IMR-90 (cell line): ENCODE data around the gene UMOD. TPM values are rescaled to one million over a fixed set of nuclear protein-coding genes. Genes with fewer than 3 reads are reported as not detected.

Source experiments
- ATAC-seq: fragments of 200-7000 bp; cut with Tn5 transposase; 2 replicates; pipeline ENCODE4 v1.9.1; 2020; ENCODE audit warnings: low read depth, mild to moderate bottlenecking, moderate library complexity
- BruUV-seq: library from RNA; stranded (reverse); fragments of 400-500 nt; replicated peaks from 2 replicates; lab custom pipeline; 2021; lab: Mats Ljungman, UMichigan
- CTCF ChIA-PET: fragments of 300-600 bp; formaldehyde crosslinking; extraction: SDS; loops from one replicate; lab custom pipeline; 2021; ENCODE audit warnings: antibody characterized with exemption; lab: Yijun Ruan, JAX
- POLR2A ChIA-PET: fragments of 300-600 bp; sonication (Branson Sonifier 250); formaldehyde crosslinking; loops from one replicate; lab custom pipeline; 2022; ENCODE audit warnings: antibody characterized with exemption; ENCODE audit not compliant: unreplicated experiment; lab: Charles Lee
- DNase-seq: peaks from one replicate; pipeline ENCODE4 v3.0.0; 2013
- H2AFZ ChIP-seq: replicated peaks from 2 replicates; pipeline ENCODE3; 2013; ENCODE audit warnings: low read length, mild to moderate bottlenecking; ENCODE audit not compliant: poor library complexity
- H2AK5ac ChIP-seq: 2 replicates; pipeline ENCODE4 v1.6.1; 2013; ENCODE audit warnings: low read depth, low read length, inconsistent platforms
- H2AK9ac ChIP-seq: replicated peaks from 2 replicates; pipeline ENCODE3; 2013; ENCODE audit warnings: mild to moderate bottlenecking, low read depth, low read length, moderate library complexity; ENCODE audit not compliant: poor library complexity
- H2BK120ac ChIP-seq: 2 replicates; pipeline ENCODE4 v1.6.1; 2013; ENCODE audit warnings: low read depth, low read length, inconsistent platforms
- H2BK15ac ChIP-seq: 3 replicates; pipeline ENCODE4 v1.6.1; 2013; ENCODE audit warnings: low read depth, low read length, inconsistent platforms
- H2BK20ac ChIP-seq: 2 replicates; pipeline ENCODE4 v1.6.1; 2013; ENCODE audit warnings: low read depth, mild to moderate bottlenecking, inconsistent platforms, low read length, moderate library complexity
- H2BK5ac ChIP-seq: 2 replicates; pipeline ENCODE4 v1.6.1; 2013; ENCODE audit warnings: mild to moderate bottlenecking, low read depth, low read length, inconsistent platforms; ENCODE audit not compliant: poor library complexity, severe bottlenecking
- H3K14ac ChIP-seq: replicated peaks from 2 replicates; pipeline ENCODE4 v1.6.1; 2013; ENCODE audit warnings: low read depth, low read length, inconsistent platforms
- H3K18ac ChIP-seq: 2 replicates; pipeline ENCODE4 v1.6.1; 2013; ENCODE audit warnings: low read depth, low read length, control low read depth
- H3K23ac ChIP-seq: 2 replicates; pipeline ENCODE4 v1.6.1; 2013; ENCODE audit warnings: low read depth, low read length, inconsistent platforms
- H3K27ac ChIP-seq: 2 replicates; pipeline ENCODE4 v1.5.1; 2013; ENCODE audit warnings: mild to moderate bottlenecking, control low read depth, low read length; ENCODE audit not compliant: insufficient read depth
- H3K27me3 ChIP-seq: 2 replicates; pipeline ENCODE4 v1.6.1; 2013; ENCODE audit warnings: low read length; ENCODE audit not compliant: control insufficient read depth, insufficient read depth
- H3K36me3 ChIP-seq: 2 replicates; pipeline ENCODE4 v1.6.1; 2013; ENCODE audit warnings: low read length, mixed read lengths; ENCODE audit not compliant: control insufficient read depth, insufficient read depth
- H3K4ac ChIP-seq: 2 replicates; pipeline ENCODE4 v1.6.1; 2013; ENCODE audit warnings: low read depth, low read length, inconsistent platforms
- H3K4me1 ChIP-seq: 2 replicates; pipeline ENCODE4 v1.6.1; 2013; ENCODE audit warnings: low read length, mixed read lengths; ENCODE audit not compliant: control insufficient read depth, insufficient read depth
- H3K4me2 ChIP-seq: 2 replicates; pipeline ENCODE4 v1.6.1; 2013; ENCODE audit warnings: low read depth, mild to moderate bottlenecking, control low read depth, low read length, moderate library complexity
- H3K4me3 ChIP-seq: 2 replicates; pipeline ENCODE4 v1.5.1; 2013; ENCODE audit warnings: low read depth, mild to moderate bottlenecking, control low read depth, low read length, moderate library complexity; ENCODE audit not compliant: insufficient read depth
- H3K56ac ChIP-seq: 2 replicates; pipeline ENCODE4 v1.6.1; 2013; ENCODE audit warnings: low read length, inconsistent platforms; ENCODE audit not compliant: insufficient read depth; ENCODE audit errors: extremely low read depth
- H3K79me1 ChIP-seq, 2 experiments: 2 replicates each; pipeline ENCODE4 v1.6.1; 2013; ENCODE audit warnings: low read length in 2 of 2, inconsistent platforms in 1 of 2, low read depth in 1 of 2
- H3K9ac ChIP-seq: 2 replicates; pipeline ENCODE4 v1.6.1; 2013; ENCODE audit warnings: low read depth, low read length, control low read depth
- H3K9me1 ChIP-seq: 2 replicates; pipeline ENCODE4 v1.6.1; 2013; ENCODE audit warnings: low read length, inconsistent platforms; ENCODE audit not compliant: insufficient read depth
- H3K9me3 ChIP-seq: 2 replicates; pipeline ENCODE4 v1.6.1; 2013; ENCODE audit warnings: low read length; ENCODE audit not compliant: control insufficient read depth, insufficient read depth
- H4K20me1 ChIP-seq: 2 replicates; pipeline ENCODE4 v1.6.1; 2013; ENCODE audit warnings: low read length, inconsistent platforms; ENCODE audit not compliant: insufficient read depth
- H4K5ac ChIP-seq: 2 replicates; pipeline ENCODE4 v1.6.1; 2013; ENCODE audit warnings: mild to moderate bottlenecking, low read depth, low read length, control low read depth
- H4K8ac ChIP-seq, 2 experiments: 2 replicates each; pipeline ENCODE4 v1.6.1; 2013; ENCODE audit warnings: low read depth in 2 of 2, low read length in 2 of 2, control low read depth in 1 of 2, inconsistent platforms in 1 of 2
- H4K91ac ChIP-seq: 2 replicates; pipeline ENCODE4 v1.6.1; 2013; ENCODE audit warnings: low read depth, low read length, inconsistent platforms; ENCODE audit not compliant: insufficient read depth
- BHLHE40 ChIP-seq: fragments of 150-350 bp; IDR thresholded peaks from 2 replicates; pipeline ENCODE4 v1.6.1; 2016; ENCODE audit warnings: mild to moderate bottlenecking, low read depth, low read length
- CEBPB ChIP-seq: IDR thresholded peaks from 2 replicates; pipeline ENCODE4 v1.6.1; 2012; ENCODE audit warnings: low read depth, low read length, improper control_type of control experiment
- CHD1 ChIP-seq: IDR thresholded peaks from 2 replicates; pipeline ENCODE4 v1.6.1; 2012; ENCODE audit warnings: low read depth, low read length, improper control_type of control experiment
- CTCF ChIP-seq: conservative IDR thresholded peaks from 2 replicates; pipeline ENCODE4 v1.5.1; 2012; ENCODE audit warnings: mild to moderate bottlenecking, low read depth, low read length, improper control_type of control experiment
- ELK1 ChIP-seq: fragments of 150-350 bp; IDR thresholded peaks from 2 replicates; pipeline ENCODE4 v1.6.1; 2016; ENCODE audit warnings: low read depth, mild to moderate bottlenecking, low read length, moderate library complexity, borderline replicate concordance
- FOS ChIP-seq: fragments of 150-350 bp; IDR thresholded peaks from 2 replicates; pipeline ENCODE4 v1.6.1; 2016; ENCODE audit warnings: low read depth, low read length
- MAFK ChIP-seq: IDR thresholded peaks from 2 replicates; pipeline ENCODE4 v1.6.1; 2012; ENCODE audit warnings: low read depth, low read length, improper control_type of control experiment
- MAZ ChIP-seq: IDR thresholded peaks from 2 replicates; pipeline ENCODE4 v1.6.1; 2012; ENCODE audit warnings: low read depth, mild to moderate bottlenecking, low read length, improper control_type of control experiment, moderate library complexity, borderline replicate concordance
- MXI1 ChIP-seq: IDR thresholded peaks from 2 replicates; pipeline ENCODE4 v1.6.1; 2012; ENCODE audit warnings: low read depth, mild to moderate bottlenecking, low read length, moderate library complexity, borderline replicate concordance
- NFE2L2 ChIP-seq: fragments of 150-350 bp; IDR thresholded peaks from 2 replicates; pipeline ENCODE4 v1.6.1; 2016; ENCODE audit warnings: low read depth, mild to moderate bottlenecking, low read length
- POLR2A ChIP-seq: IDR thresholded peaks from 2 replicates; pipeline ENCODE4 v1.6.1; 2012; ENCODE audit warnings: mild to moderate bottlenecking, low read depth, low read length
- RAD21 ChIP-seq: IDR thresholded peaks from 2 replicates; pipeline ENCODE4 v1.6.1; 2012; ENCODE audit warnings: low read length, improper control_type of control experiment
- RCOR1 ChIP-seq: IDR thresholded peaks from 2 replicates; pipeline ENCODE4 v1.6.1; 2012; ENCODE audit warnings: mild to moderate bottlenecking, low read length, improper control_type of control experiment; ENCODE audit not compliant: insufficient replicate concordance
- RFX5 ChIP-seq: IDR thresholded peaks from 2 replicates; pipeline ENCODE4 v1.8.0; 2012; ENCODE audit warnings: low read depth, mild to moderate bottlenecking, low read length, moderate library complexity
- SMC3 ChIP-seq: fragments of 150-350 bp; IDR thresholded peaks from 2 replicates; pipeline ENCODE4 v1.6.1; 2016; ENCODE audit warnings: low read depth, mild to moderate bottlenecking, antibody characterized with exemption, low read length, moderate library complexity
- USF2 ChIP-seq: fragments of 150-350 bp; IDR thresholded peaks from 2 replicates; pipeline ENCODE4 v1.6.1; 2017; ENCODE audit warnings: mild to moderate bottlenecking, antibody characterized with exemption, low read length, low read depth
- WGBS, 2 experiments: methylation state at CpG; one replicate each; pipeline versions ENCODE4 v1.1.5 to v1.1.7; 2013; ENCODE audit warnings: missing lambda C conversion rate in 2 of 2; ENCODE audit not compliant: insufficient read length in 1 of 2; ENCODE audit errors: extremely low coverage in 2 of 2; 5-methylcytosine and 5-hydroxymethylcytosine counted together
- dilution Hi-C: fragments of 300-500 bp; cut with HindIII; formaldehyde crosslinking; loops from one replicate; pipeline ENCODE4 v1.14.3; 2018; ENCODE audit warnings: low sequenced_read_pairs; ENCODE audit not compliant: unreplicated experiment
- in situ Hi-C: fragments of 300-500 bp; cut with MboI; formaldehyde crosslinking; loops from 3 replicates; pipeline ENCODE4 v1.14.3; 2019; ENCODE audit warnings: low sequenced_read_pairs, inconsistent platforms, mixed read lengths
- intact Hi-C: fragments of 100-400 bp; cut with micrococcal nuclease; formaldehyde crosslinking; loops from 2 replicates; pipeline ENCODE4 v1.10.0; 2022
- polyA plus RNA-seq, 3 experiments: library from polyadenylated mRNA; depleted of rRNA; stranded (reverse); fragments of >200 nt; gene quantifications; 2 replicates each; pipeline ENCODE4 v1.2.3, GENCODE V29; 2012; ENCODE audit warnings: low replicate concordance in 1 of 3
- total RNA-seq: library from RNA; depleted of rRNA; stranded (reverse); fragments of >200 nt; gene quantifications from 2 replicates; pipeline ENCODE4 v1.2.3, GENCODE V29; 2012

UMOD gene
- total and polyA plus RNA-seq, 2 of the 4 experiments (the other 2 are of a cell fraction), result not detected

GRCh38 chr16:20315764-20316163 lies 36.8 kb downstream of the UMOD start:
- Histone ChIP-seq H3K23ac (no peak overlapping the region), H3K9ac (no peak overlapping the region), H2BK5ac (no peak overlapping the region), H2BK15ac (no peak overlapping the region), H2BK20ac (no peak overlapping the region), H3K4ac (no peak overlapping the region), H3K56ac (no peak overlapping the region), H2BK120ac (no peak overlapping the region), H3K4me1 (no peaks in the 10 kb centered on the region), H3K9me1 (no peaks in the 10 kb centered on the region), H3K79me1 (no peaks in the 10 kb centered on the region), H2AK5ac (no peak overlapping the region), H3K36me3 (no peaks in the 10 kb centered on the region), H4K5ac (no peak overlapping the region), H3K4me2 (no peak overlapping the region), H2AFZ (no peak overlapping the region), H4K91ac (no peak overlapping the region), H3K4me3 (no peak overlapping the region), H4K8ac (no peak overlapping the region), H3K14ac (no peak overlapping the region), H3K9me3 (peaks cover 11% of the 10 kb centered on the region; the same call in 1 of the 2 replicates), H2AK9ac (no peak overlapping the region), H4K20me1 (no peaks in the 10 kb centered on the region), H3K18ac (no peak overlapping the region), H3K27ac (no peak overlapping the region), H3K27me3 (no peaks in the 10 kb centered on the region)
- in situ Hi-C loops (no loop called here), dilution Hi-C loops (no loop called here), intact Hi-C loops (no loop called here)
- TF ChIP-seq RFX5, result no peak
- TF ChIP-seq CHD1, result no peak
- no peak for TF ChIP-seq CTCF
- no peak for TF ChIP-seq ELK1
- TF ChIP-seq POLR2A, result no peak
- no peak for TF ChIP-seq RAD21
- no peak for TF ChIP-seq NFE2L2
- TF ChIP-seq USF2, result no peak
- no peak for TF ChIP-seq BHLHE40
- no peak for TF ChIP-seq MAFK
- TF ChIP-seq FOS, result no peak
- TF ChIP-seq MXI1, result no peak
- TF ChIP-seq MAZ, result no peak
- TF ChIP-seq CEBPB, result no peak
- no peak for TF ChIP-seq RCOR1
- no peak for TF ChIP-seq SMC3
- BruUV-seq, result no TSS peak
- no peak for DNase-seq
- ChIA-PET CTCF (no interaction called here), POLR2A (no interaction called here)
- no peak for ATAC-seq
- WGBS, 2 experiments, result no CpG with 5 or more reads among the region's 6 CpGs
